ENCODE data around the gene RABL6.
A peak's percentile ranks its signal among the peaks of the same experiment; 100 is the strongest.

Gene RABL6

GRCh38 chr9:136848393-136849037, 40.8 kb downstream of the RABL6 start (continued):
- peak; percentile 63 for TF ChIP-seq PATZ1 (tag by site-specific recombination; IDR thresholded peaks at IDR 0.05)
- TF ChIP-seq ZNF302 (tag by site-specific recombination; IDR thresholded peaks at IDR 0.05; ENCODE audit: low read depth), result no peak
- TF ChIP-seq ZEB2 (tag by site-specific recombination; IDR thresholded peaks at IDR 0.05), result no peak
- TF ChIP-seq ZNF654 (tag by site-specific recombination; IDR thresholded peaks at IDR 0.05; ENCODE audit: low read depth), result no peak
- TF ChIP-seq GLIS2 (tag by site-specific recombination; IDR thresholded peaks at IDR 0.05), result peak; percentile 55
- TF ChIP-seq PRDM4 (tag by site-specific recombination; IDR thresholded peaks at IDR 0.05), result no peak
- TF ChIP-seq ZBTB1 (tag by site-specific recombination; IDR thresholded peaks at IDR 0.05), result peak; percentile 53; the same call in 1 of the 2 replicates
- no peak for TF ChIP-seq MYNN (tag by site-specific recombination; IDR thresholded peaks at IDR 0.05; ENCODE audit: borderline replicate concordance)
- TF ChIP-seq ELK4 (IDR thresholded peaks at IDR 0.05; ENCODE audit: borderline replicate concordance, low read depth, low read length), result no peak
- no peak for TF ChIP-seq ATF2 (tag by site-specific recombination; IDR thresholded peaks at IDR 0.05; ENCODE audit: low read depth)
- TF ChIP-seq ZNF335 (tag by site-specific recombination; conservative IDR thresholded peaks at IDR 0.05), result peak; percentile 32; the same call in 1 of the 2 replicates
- no peak for TF ChIP-seq GLI2 (tag by site-specific recombination; IDR thresholded peaks at IDR 0.05; ENCODE audit: borderline replicate concordance, low read depth)
- 0 out of 2 replicates have a peak, but pooled peaks have one; percentile 0 for TF ChIP-seq BCL11A (tag by site-specific recombination; IDR thresholded peaks at IDR 0.05; ENCODE audit: low read depth)
- no peak for TF ChIP-seq GLI4 (tag by site-specific recombination; IDR thresholded peaks at IDR 0.05)
- TF ChIP-seq ZNF626 (tag by site-specific recombination; IDR thresholded peaks at IDR 0.05), result no peak
- TF ChIP-seq BCL6B (tag by site-specific recombination; IDR thresholded peaks at IDR 0.05), result no peak
- TF ChIP-seq ZBTB26 (tag by site-specific recombination; optimal IDR thresholded peaks at IDR 0.05), result peak; percentile 80
- TF ChIP-seq ZSCAN30 (tag by site-specific recombination; IDR thresholded peaks at IDR 0.05), result no peak; the same call in 1 of the 2 replicates
- TF ChIP-seq ZNF169 (tag by site-specific recombination; IDR thresholded peaks at IDR 0.05), result no peak
